ENCODE data around the gene MCTP1.

GRCh38 chr5:94977437-94977836 lies 307.5 kb downstream of the MCTP1 start:
- TF ChIP-seq EZH2 (IDR thresholded peaks at IDR 0.05) (no peak), POLR2AphosphoS5 (IDR thresholded peaks at IDR 0.05; ENCODE audit: borderline replicate concordance, low read depth, low read length) (no peak), FOXP2 (optimal IDR thresholded peaks at IDR 0.05; ENCODE audit: control extremely low read depth, extremely low read length, insufficient read depth) (no peak)
